GM19240 (cell line): ENCODE measurements around the gene ATP13A5.

Experiments
- DNase-seq: peaks from one replicate; pipeline ENCODE4 v3.0.0; 2011; ENCODE audit warnings: low spot score; ENCODE audit not compliant: insufficient read length

ATP13A5 gene

GRCh38 chr3:193378706-193379105 lies at the start of gene ATP13A5:
TSS of gene ATP13A5 (minus strand) at chr3:193378753. CDS start at chr3:193378725, 28 bp downstream.
- DNase-seq: no peak

GRCh38 chr3:193418576-193419373 lies 40.2 kb upstream of the ATP13A5 start:
- no peak for DNase-seq

GRCh38 chr3:193416629-193417028 lies 38.1 kb upstream of the ATP13A5 start:
- no peak for DNase-seq

- DNase-seq: no peak
These were observed 29.1 kb upstream of the ATP13A5 start for GRCh38 chr3:193407688-193408087.

GRCh38 chr3:193407112-193407511 lies 28.6 kb upstream of the ATP13A5 start:
- DNase-seq: no peak

- no peak for DNase-seq
These were observed 24.8 kb upstream of the ATP13A5 start for GRCh38 chr3:193403307-193403706.

GRCh38 chr3:193400304-193400703 lies 21.8 kb upstream of the ATP13A5 start:
- DNase-seq: no peak

- no peak for DNase-seq
These were observed 18.1 kb upstream of the ATP13A5 start for GRCh38 chr3:193396451-193397244.

GRCh38 chr3:193391902-193392301 lies 13.3 kb upstream of the ATP13A5 start:
- no peak for DNase-seq

- no peak for DNase-seq
These were observed 10.8 kb upstream of the ATP13A5 start for GRCh38 chr3:193389335-193389734.

- DNase-seq: no peak
These were observed 9.8 kb upstream of the ATP13A5 start for GRCh38 chr3:193388361-193388760.

GRCh38 chr3:193387596-193387995 lies 9.0 kb upstream of the ATP13A5 start:
- no peak for DNase-seq

GRCh38 chr3:193377591-193377990 lies 962 bp downstream of the ATP13A5 start:
- no peak for DNase-seq

GRCh38 chr3:193375614-193376013 lies 2.9 kb downstream of the ATP13A5 start:
- DNase-seq: no peak

- DNase-seq: no peak
These were observed 5.8 kb downstream of the ATP13A5 start for GRCh38 chr3:193372783-193373182.

GRCh38 chr3:193367868-193368267 lies 10.7 kb downstream of the ATP13A5 start:
- DNase-seq: no peak

- DNase-seq: no peak
These were observed 21.3 kb downstream of the ATP13A5 start for GRCh38 chr3:193357291-193357690.

- no peak for DNase-seq
These were observed 24.1 kb downstream of the ATP13A5 start for GRCh38 chr3:193354423-193354822.

GRCh38 chr3:193350744-193351143 lies 27.8 kb downstream of the ATP13A5 start:
- no peak for DNase-seq

- no peak for DNase-seq
These were observed 29.9 kb downstream of the ATP13A5 start for GRCh38 chr3:193348686-193349085.

GRCh38 chr3:193347521-193348501 lies 30.7 kb downstream of the ATP13A5 start:
- no peak for DNase-seq
